ENCODE data around the gene SLC16A10. TPM values are rescaled to one million over a fixed set of nuclear protein-coding genes. Genes with fewer than 3 reads are reported as not detected.

Gene SLC16A10
- total and polyA plus RNA-seq, 2 of the 4 experiments (the other 2 are of a cell fraction): not detected

DNA sequence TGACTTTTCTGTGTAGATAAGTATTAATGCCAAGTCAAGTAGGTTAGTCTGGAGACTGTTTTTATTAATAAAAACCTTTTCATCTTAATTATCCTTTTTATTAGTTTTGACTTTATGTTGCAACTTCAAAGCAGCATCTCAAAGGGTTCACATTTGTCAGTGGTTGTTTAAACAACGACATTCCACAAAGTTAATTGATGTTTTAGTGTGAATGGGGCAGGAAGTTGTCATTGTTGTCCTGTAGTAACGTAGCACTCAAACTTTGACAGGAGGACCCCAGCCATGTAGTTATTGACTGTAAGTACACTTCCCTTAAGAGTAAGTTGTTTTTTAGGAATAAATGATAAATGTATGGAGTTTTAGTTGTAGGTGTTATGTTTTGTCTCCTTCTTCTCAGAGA lies 11.3 kb downstream of the SLC16A10 start:
- Histone ChIP-seq H3K79me1 (ENCODE audit: low read depth in 1 of 2, low read length in 2 of 2) (no peaks in the 10 kb centered on the region), H3K4me2 (ENCODE audit: low read depth, low read length) (no peak overlapping the region), H2BK15ac (ENCODE audit: low read depth, low read length) (no peak overlapping the region), H3K27me3 (ENCODE audit: control insufficient read depth, insufficient read depth, low read length) (peaks cover 17% of the 10 kb centered on the region), H2BK20ac (ENCODE audit: low read depth, low read length) (no peak overlapping the region), H3K9me3 (ENCODE audit: control insufficient read depth, insufficient read depth, low read length) (no peaks in the 10 kb centered on the region), H3K14ac (replicated peaks; ENCODE audit: low read depth, low read length) (no peak overlapping the region), H3K27ac (ENCODE audit: insufficient read depth, low read length) (no peak overlapping the region), H3K18ac (ENCODE audit: low read depth, low read length) (no peak overlapping the region), H4K8ac (ENCODE audit: low read depth in 2 of 2, low read length in 2 of 2) (no peak overlapping the region), H2AK9ac (replicated peaks; ENCODE audit: low read depth, low read length, poor library complexity) (no peak overlapping the region), H4K91ac (ENCODE audit: insufficient read depth, low read depth, low read length) (no peak overlapping the region), H3K9ac (ENCODE audit: low read depth, low read length) (no peak overlapping the region), H3K4ac (ENCODE audit: low read depth, low read length) (no peak overlapping the region), H2BK120ac (ENCODE audit: low read depth, low read length) (no peak overlapping the region), H4K20me1 (ENCODE audit: insufficient read depth, low read length) (no peaks in the 10 kb centered on the region), H2AK5ac (ENCODE audit: low read depth, low read length) (no peak overlapping the region), H3K56ac (ENCODE audit: extremely low read depth, insufficient read depth, low read length) (no peak overlapping the region), H3K4me1 (ENCODE audit: control insufficient read depth, insufficient read depth, low read length) (no peaks in the 10 kb centered on the region), H3K36me3 (ENCODE audit: control insufficient read depth, insufficient read depth, low read length) (no peaks in the 10 kb centered on the region), H3K23ac (ENCODE audit: low read depth, low read length) (no peak overlapping the region), H3K4me3 (ENCODE audit: insufficient read depth, low read depth, low read length) (no peak overlapping the region), H2BK5ac (ENCODE audit: low read depth, low read length, poor library complexity, severe bottlenecking) (no peak overlapping the region), H3K9me1 (ENCODE audit: insufficient read depth, low read length) (no peaks in the 10 kb centered on the region), H2AFZ (replicated peaks; ENCODE audit: low read length, poor library complexity) (no peak overlapping the region), H4K5ac (ENCODE audit: low read depth, low read length) (no peak overlapping the region)
- TF ChIP-seq NFE2L2 (IDR thresholded peaks at IDR 0.05; ENCODE audit: low read depth, low read length) (no peak), CHD1 (IDR thresholded peaks at IDR 0.05; ENCODE audit: low read depth, low read length) (no peak), POLR2A (IDR thresholded peaks at IDR 0.05; ENCODE audit: low read depth, low read length) (no peak), BHLHE40 (IDR thresholded peaks at IDR 0.05; ENCODE audit: low read depth, low read length) (no peak)
- TF ChIP-seq, protein P1, sequence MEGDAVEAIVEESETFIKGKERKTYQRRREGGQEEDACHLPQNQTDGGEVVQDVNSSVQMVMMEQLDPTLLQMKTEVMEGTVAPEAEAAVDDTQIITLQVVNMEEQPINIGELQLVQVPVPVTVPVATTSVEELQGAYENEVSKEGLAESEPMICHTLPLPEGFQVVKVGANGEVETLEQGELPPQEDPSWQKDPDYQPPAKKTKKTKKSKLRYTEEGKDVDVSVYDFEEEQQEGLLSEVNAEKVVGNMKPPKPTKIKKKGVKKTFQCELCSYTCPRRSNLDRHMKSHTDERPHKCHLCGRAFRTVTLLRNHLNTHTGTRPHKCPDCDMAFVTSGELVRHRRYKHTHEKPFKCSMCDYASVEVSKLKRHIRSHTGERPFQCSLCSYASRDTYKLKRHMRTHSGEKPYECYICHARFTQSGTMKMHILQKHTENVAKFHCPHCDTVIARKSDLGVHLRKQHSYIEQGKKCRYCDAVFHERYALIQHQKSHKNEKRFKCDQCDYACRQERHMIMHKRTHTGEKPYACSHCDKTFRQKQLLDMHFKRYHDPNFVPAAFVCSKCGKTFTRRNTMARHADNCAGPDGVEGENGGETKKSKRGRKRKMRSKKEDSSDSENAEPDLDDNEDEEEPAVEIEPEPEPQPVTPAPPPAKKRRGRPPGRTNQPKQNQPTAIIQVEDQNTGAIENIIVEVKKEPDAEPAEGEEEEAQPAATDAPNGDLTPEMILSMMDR (conservative IDR thresholded peaks at IDR 0.05; ENCODE audit: low read depth, low read length): no peak
- TF ChIP-seq, protein P2, sequence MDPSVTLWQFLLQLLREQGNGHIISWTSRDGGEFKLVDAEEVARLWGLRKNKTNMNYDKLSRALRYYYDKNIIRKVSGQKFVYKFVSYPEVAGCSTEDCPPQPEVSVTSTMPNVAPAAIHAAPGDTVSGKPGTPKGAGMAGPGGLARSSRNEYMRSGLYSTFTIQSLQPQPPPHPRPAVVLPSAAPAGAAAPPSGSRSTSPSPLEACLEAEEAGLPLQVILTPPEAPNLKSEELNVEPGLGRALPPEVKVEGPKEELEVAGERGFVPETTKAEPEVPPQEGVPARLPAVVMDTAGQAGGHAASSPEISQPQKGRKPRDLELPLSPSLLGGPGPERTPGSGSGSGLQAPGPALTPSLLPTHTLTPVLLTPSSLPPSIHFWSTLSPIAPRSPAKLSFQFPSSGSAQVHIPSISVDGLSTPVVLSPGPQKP (IDR thresholded peaks at IDR 0.05; ENCODE audit: borderline replicate concordance, low read depth, low read length): no peak
- dilution Hi-C loops (cut with HindIII; ENCODE audit: low sequenced_read_pairs, unreplicated experiment): no loop called here
- DNase-seq: no peak
- in situ Hi-C loops (cut with MboI; ENCODE audit: low sequenced_read_pairs): no loop called here
- intact Hi-C loops (cut with micrococcal nuclease): no loop called here
- no TSS peak for BruUV-seq (replicated peaks)
- ChIA-PET CTCF (no interaction called here), POLR2A (ENCODE audit: unreplicated experiment) (no interaction called here)
- ATAC-seq (ENCODE audit: low read depth): no peak
- WGBS, 2 experiments (ENCODE audit: extremely low coverage in 2 of 2, insufficient read length in 1 of 2): 20% methylated on average over 1 of the region's 2 CpGs; no CpG with 5 or more reads in 1 of the 2 experiments
